OCI-LY1 (cell line): ENCODE data around the gene JAKMIP2.

Experiments
- H2AFZ ChIP-seq: fragments of 200-600 bp; sonication (generic), shearing (Covaris generic); 2 replicates; pipeline ENCODE4 v1.6.0; 2014; ENCODE audit warnings: antibody characterized with exemption, mild to moderate bottlenecking, low read length
- H3F3A ChIP-seq: fragments of 200-600 bp; sonication (generic), shearing (Covaris generic); 2 replicates; pipeline ENCODE4 v1.6.0; 2014; ENCODE audit warnings: mild to moderate bottlenecking, antibody characterized with exemption, low read length, moderate library complexity; ENCODE audit not compliant: insufficient read depth
- H3K27ac ChIP-seq: fragments of 200-600 bp; sonication (generic); 2 replicates; pipeline ENCODE4 v1.5.1; 2014; ENCODE audit warnings: low read length, mixed run types, mild to moderate bottlenecking, low read depth; ENCODE audit not compliant: poor library complexity, severe bottlenecking
- H3K27me3 ChIP-seq: fragments of 200-600 bp; sonication (generic); 2 replicates; pipeline ENCODE4 v1.6.0; 2014; ENCODE audit warnings: antibody characterized with exemption, mild to moderate bottlenecking, low read length, moderate library complexity; ENCODE audit not compliant: insufficient read depth
- H3K36me3 ChIP-seq: fragments of 200-600 bp; sonication (generic); 2 replicates; pipeline ENCODE4 v1.6.1; 2014; ENCODE audit warnings: mild to moderate bottlenecking, antibody characterized with exemption, low read length, moderate library complexity, mixed read lengths; ENCODE audit not compliant: insufficient read depth
- H3K4me1 ChIP-seq: fragments of 200-600 bp; sonication (generic); 2 replicates; pipeline ENCODE4 v1.5.1; 2014; ENCODE audit warnings: mild to moderate bottlenecking, low read length, moderate library complexity; ENCODE audit not compliant: insufficient read depth, severe bottlenecking
- H3K4me2 ChIP-seq: fragments of 200-600 bp; sonication (generic), shearing (Covaris generic); 2 replicates; pipeline ENCODE4 v1.6.1; 2014; ENCODE audit warnings: low read length
- H3K4me3 ChIP-seq: fragments of 200-600 bp; sonication (generic); 2 replicates; pipeline ENCODE4 v1.5.1; 2014; ENCODE audit warnings: low read length, low read depth, mild to moderate bottlenecking, mixed read lengths; ENCODE audit not compliant: poor library complexity, severe bottlenecking
- H3K79me2 ChIP-seq: fragments of 200-600 bp; shearing (Covaris generic); 2 replicates; pipeline ENCODE4 v1.6.1; 2016; ENCODE audit warnings: mixed run types, low read length, mixed read lengths; ENCODE audit not compliant: insufficient read depth
- H3K9ac ChIP-seq: fragments of 200-600 bp; sonication (generic), shearing (Covaris generic); 2 replicates; pipeline ENCODE4 v1.6.1; 2014; ENCODE audit warnings: mild to moderate bottlenecking, low read length, mixed read lengths
- H3K9me2 ChIP-seq: fragments of 200-600 bp; sonication (generic), shearing (Covaris generic); 2 replicates; pipeline ENCODE4 v1.6.1; 2014; ENCODE audit warnings: low read depth, mild to moderate bottlenecking, low read length, mixed read lengths
- H3K9me3 ChIP-seq: fragments of 200-600 bp; shearing (Covaris generic); 2 replicates; pipeline ENCODE4 v1.6.1; 2014; ENCODE audit warnings: low read length, mixed read lengths
- H4K20me1 ChIP-seq: fragments of 200-600 bp; sonication (generic), shearing (Covaris generic); 2 replicates; pipeline ENCODE4 v1.6.0; 2016; ENCODE audit warnings: mild to moderate bottlenecking, low read length; ENCODE audit not compliant: insufficient read depth
- EZH2 ChIP-seq: fragments of 200-600 bp; sonication (generic), shearing (Covaris generic); IDR thresholded peaks from 2 replicates; pipeline ENCODE4 v1.8.0; 2017; ENCODE audit warnings: borderline replicate concordance, mixed run types, mild to moderate bottlenecking, antibody characterized with exemption, low read length, moderate library complexity, mixed read lengths
- TF ChIP-seq, protein P1 (sequence below): fragments of 200-600 bp; sonication (generic), shearing (Covaris generic); IDR thresholded peaks from 2 replicates; pipeline ENCODE4 v1.5.1; 2017; ENCODE audit warnings: mild to moderate bottlenecking, antibody characterized with exemption, low read length, moderate library complexity, mixed read lengths

JAKMIP2 gene

GRCh38 chr5:147773139-147773538 lies 9.4 kb downstream of the JAKMIP2 start:
- H3K9me3 ChIP-seq, result no peaks in the 10 kb centered on the region
- H3K36me3 ChIP-seq, result no peaks in the 10 kb centered on the region
- H3K4me2 ChIP-seq, result no peak overlapping the region
- H3F3A ChIP-seq, result no peaks in the 10 kb centered on the region
- H3K27ac ChIP-seq, result no peak overlapping the region
- no peak overlapping the region for H2AFZ ChIP-seq
- TF ChIP-seq, protein P1, sequence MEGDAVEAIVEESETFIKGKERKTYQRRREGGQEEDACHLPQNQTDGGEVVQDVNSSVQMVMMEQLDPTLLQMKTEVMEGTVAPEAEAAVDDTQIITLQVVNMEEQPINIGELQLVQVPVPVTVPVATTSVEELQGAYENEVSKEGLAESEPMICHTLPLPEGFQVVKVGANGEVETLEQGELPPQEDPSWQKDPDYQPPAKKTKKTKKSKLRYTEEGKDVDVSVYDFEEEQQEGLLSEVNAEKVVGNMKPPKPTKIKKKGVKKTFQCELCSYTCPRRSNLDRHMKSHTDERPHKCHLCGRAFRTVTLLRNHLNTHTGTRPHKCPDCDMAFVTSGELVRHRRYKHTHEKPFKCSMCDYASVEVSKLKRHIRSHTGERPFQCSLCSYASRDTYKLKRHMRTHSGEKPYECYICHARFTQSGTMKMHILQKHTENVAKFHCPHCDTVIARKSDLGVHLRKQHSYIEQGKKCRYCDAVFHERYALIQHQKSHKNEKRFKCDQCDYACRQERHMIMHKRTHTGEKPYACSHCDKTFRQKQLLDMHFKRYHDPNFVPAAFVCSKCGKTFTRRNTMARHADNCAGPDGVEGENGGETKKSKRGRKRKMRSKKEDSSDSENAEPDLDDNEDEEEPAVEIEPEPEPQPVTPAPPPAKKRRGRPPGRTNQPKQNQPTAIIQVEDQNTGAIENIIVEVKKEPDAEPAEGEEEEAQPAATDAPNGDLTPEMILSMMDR, result no peak
- TF ChIP-seq EZH2, result no peak
- H3K9me2 ChIP-seq, result no peaks in the 10 kb centered on the region; the same call in 1 of the 2 replicates
- H3K4me3 ChIP-seq, result no peak overlapping the region
- H4K20me1 ChIP-seq, result no peaks in the 10 kb centered on the region
- no peaks in the 10 kb centered on the region for H3K27me3 ChIP-seq
- no peaks in the 10 kb centered on the region for H3K79me2 ChIP-seq
- H3K9ac ChIP-seq, result no peak overlapping the region
- H3K4me1 ChIP-seq, result no peaks in the 10 kb centered on the region

GRCh38 chr5:147767048-147767447 lies 15.5 kb downstream of the JAKMIP2 start:
- Histone ChIP-seq H3K9me2 (no peaks in the 10 kb centered on the region), H3K27me3 (no peaks in the 10 kb centered on the region), H4K20me1 (no peaks in the 10 kb centered on the region), H3K27ac (no peak overlapping the region), H3K4me2 (no peak overlapping the region), H3K9me3 (no peaks in the 10 kb centered on the region), H2AFZ (no peak overlapping the region), H3K9ac (no peak overlapping the region), H3F3A (no peaks in the 10 kb centered on the region), H3K79me2 (no peaks in the 10 kb centered on the region), H3K4me1 (no peaks in the 10 kb centered on the region), H3K4me3 (no peak overlapping the region), H3K36me3 (no peaks in the 10 kb centered on the region)
- TF ChIP-seq EZH2, result no peak
- TF ChIP-seq, protein P1, result no peak

GRCh38 chr5:147763791-147764525 lies 18.6 kb downstream of the JAKMIP2 start:
- Histone ChIP-seq H3K4me3 (no peak overlapping the region), H3K9me2 (no peaks in the 10 kb centered on the region), H3K79me2 (no peaks in the 10 kb centered on the region), H3K36me3 (no peaks in the 10 kb centered on the region), H3F3A (no peaks in the 10 kb centered on the region), H3K27me3 (no peaks in the 10 kb centered on the region), H3K9me3 (no peaks in the 10 kb centered on the region), H3K9ac (no peak overlapping the region), H2AFZ (no peak overlapping the region), H3K27ac (no peak overlapping the region), H3K4me2 (no peak overlapping the region), H4K20me1 (no peaks in the 10 kb centered on the region), H3K4me1 (no peaks in the 10 kb centered on the region)
- TF ChIP-seq, protein P1, result no peak
- no peak for TF ChIP-seq EZH2
